Panc1 (cell line): Measurements from ENCODE around the gene VPS16.

Source experiments
- POLR2AphosphoS5 ChIP-seq: IDR thresholded peaks from 2 replicates; pipeline ENCODE4 v1.6.1; 2012; ENCODE audit warnings: mild to moderate bottlenecking, low read depth, low read length, moderate library complexity
- TCF7L2 ChIP-seq: IDR thresholded peaks from 2 replicates; pipeline ENCODE4 v1.6.1; 2011; ENCODE audit warnings: mild to moderate bottlenecking, low read depth, low read length, inconsistent platforms
- TF ChIP-seq, protein P1 (sequence below): fragments of 450-650 bp; IDR thresholded peaks from 2 replicates; pipeline ENCODE4 v1.5.1; 2017; ENCODE audit warnings: mild to moderate bottlenecking

- TF ChIP-seq, protein P1, sequence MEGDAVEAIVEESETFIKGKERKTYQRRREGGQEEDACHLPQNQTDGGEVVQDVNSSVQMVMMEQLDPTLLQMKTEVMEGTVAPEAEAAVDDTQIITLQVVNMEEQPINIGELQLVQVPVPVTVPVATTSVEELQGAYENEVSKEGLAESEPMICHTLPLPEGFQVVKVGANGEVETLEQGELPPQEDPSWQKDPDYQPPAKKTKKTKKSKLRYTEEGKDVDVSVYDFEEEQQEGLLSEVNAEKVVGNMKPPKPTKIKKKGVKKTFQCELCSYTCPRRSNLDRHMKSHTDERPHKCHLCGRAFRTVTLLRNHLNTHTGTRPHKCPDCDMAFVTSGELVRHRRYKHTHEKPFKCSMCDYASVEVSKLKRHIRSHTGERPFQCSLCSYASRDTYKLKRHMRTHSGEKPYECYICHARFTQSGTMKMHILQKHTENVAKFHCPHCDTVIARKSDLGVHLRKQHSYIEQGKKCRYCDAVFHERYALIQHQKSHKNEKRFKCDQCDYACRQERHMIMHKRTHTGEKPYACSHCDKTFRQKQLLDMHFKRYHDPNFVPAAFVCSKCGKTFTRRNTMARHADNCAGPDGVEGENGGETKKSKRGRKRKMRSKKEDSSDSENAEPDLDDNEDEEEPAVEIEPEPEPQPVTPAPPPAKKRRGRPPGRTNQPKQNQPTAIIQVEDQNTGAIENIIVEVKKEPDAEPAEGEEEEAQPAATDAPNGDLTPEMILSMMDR: no peak
- no peak for TF ChIP-seq TCF7L2
- TF ChIP-seq POLR2AphosphoS5: no peak
Measured at GRCh38 chr20:2845607-2846006, 5.1 kb downstream of the VPS16 start.
